ENCODE data around the gene NELL1.
"Not testable (repeated sequence)": the region's sequence is repeated elsewhere in the genome, so short reads cannot be mapped to it uniquely, and the experiment has no call there.

Gene NELL1

DNA sequence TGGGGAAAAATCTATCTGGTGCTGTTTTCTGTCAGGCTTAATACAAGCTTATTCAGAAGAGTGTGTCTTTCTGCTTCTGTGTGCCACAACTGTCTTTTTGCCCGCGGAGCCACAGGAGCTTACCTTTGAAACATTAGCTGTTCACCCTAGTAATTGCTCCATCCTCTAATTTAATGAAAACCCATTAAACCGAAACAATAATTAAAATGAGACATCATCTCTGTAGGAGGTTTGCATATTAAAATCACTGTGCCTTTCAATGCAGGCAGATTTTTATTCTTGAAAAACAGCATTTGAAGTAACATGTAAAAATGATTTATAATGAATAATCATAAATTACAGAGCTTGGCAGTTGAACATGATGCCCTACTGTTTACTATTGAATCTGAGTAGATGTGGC, 102.3 kb downstream of the NELL1 start:
- DNase-seq, result no peak

DNA sequence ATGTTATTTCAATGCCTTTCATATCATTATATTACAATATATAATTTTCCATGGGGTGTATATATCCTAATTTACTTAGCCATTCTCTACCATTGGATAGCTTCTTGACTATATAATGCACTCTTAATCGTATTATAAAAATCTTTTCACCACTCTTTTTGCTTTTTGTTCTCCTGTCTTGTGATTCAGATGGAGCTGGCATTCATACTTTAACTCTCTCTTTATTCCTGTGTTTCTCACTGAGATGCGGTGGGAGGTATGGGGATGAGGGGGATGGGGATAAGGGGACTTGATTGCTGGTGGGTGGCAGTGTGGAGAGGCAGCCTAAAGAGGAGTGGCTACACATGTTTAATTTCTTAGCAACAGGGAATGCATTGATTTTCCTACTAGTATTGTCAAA, 105.9 kb downstream of the NELL1 start:
- DNase-seq, result no peak

DNA sequence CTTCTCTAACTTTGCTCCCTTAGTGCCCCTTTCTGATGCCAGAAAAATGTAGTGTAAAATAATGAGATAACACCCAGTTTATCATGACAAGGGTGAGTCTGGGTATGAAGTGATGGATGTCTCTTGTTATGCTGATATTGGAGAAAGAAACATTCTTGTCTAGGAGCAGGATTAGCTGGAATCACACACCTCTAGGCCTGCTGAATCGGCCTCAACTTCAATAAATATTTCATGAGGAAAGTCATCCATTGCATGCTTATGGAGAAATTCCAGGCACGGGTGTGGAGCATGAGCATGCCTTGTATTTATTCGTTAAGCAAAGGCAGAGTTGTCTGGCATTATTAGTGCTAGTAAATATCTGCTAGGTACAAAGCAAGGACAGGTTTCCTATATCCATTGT, 113.4 kb downstream of the NELL1 start:
- DNase-seq, result no peak

DNA sequence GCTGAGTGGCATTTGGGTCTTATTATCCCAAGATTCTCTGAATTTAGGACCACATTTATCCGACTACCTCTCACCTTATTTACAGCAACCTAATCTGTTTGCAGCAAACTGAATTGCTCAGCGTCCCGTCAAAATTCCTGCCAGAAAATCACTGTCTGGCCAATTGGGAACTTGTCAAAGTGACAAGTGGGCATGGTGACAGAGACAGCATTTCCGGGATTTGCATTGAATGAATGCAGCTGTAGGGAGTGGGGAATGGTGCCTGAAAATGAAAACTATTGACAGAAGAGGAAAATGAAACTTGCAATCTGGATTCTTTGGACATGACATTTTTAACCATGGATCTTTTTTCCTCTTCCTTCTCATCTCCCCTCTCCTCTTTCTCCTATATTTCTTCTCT, 113.8 kb downstream of the NELL1 start:
- DNase-seq, result no peak

DNA sequence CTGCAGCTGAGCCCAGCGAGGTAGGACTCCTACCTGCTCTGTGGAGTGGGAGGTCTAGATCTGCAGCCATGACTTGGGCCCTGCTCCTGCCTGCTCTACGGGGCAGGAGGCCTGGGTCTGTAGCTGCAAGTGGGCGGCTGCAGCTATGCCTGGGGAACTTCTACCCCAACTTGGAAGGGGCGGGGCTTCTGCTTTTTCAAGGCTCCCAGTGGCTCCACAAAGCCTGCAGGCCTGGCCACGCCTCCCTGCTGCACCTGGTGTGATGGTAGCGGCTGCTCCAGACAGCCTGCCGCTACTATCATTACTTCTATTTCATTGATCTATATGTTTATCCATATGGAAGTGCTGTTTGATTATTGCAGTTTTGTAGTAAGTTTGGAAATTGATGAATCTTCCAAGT, 121.2 kb downstream of the NELL1 start:
- no peak for DNase-seq

DNA sequence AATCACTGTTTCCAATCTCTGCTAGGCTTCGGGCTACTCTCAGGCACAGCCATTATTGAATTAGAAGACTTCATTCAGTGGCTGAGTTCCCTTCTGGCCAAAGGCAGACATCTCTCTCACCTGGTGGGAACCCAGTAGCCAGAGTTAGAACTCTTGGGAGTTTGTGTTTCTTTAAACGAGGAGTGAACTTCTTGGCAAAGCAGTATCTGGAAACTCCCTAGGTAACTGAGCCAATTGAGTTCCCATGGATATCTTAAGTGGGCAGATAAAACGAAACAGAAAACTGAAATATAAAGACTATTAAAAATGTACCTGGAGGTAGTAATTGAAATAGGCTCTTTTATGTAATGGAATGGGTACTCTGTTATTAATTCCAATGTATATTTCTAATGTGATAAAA, 125.6 kb downstream of the NELL1 start:
- no peak for DNase-seq

DNA sequence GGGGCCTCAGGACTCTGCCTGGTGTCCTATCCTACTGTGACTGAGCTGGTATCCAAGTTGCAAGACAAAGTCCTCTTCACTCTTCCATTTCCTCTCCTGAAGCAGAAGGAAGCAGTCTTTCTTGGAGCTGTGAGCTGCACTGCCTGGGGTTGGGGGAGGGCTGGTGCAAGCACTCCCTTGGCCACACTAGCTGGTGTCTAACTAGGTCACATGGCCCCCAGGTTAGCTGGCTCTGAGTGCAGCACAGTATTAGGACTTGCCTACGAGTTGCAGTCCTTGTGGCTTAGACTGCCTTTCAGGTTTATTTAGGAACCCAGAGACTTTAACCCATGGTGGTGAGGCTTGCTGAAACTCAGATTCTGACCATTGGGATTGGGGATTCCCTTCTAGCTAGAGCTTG, 138.9 kb downstream of the NELL1 start:
- no peak for DNase-seq

DNA sequence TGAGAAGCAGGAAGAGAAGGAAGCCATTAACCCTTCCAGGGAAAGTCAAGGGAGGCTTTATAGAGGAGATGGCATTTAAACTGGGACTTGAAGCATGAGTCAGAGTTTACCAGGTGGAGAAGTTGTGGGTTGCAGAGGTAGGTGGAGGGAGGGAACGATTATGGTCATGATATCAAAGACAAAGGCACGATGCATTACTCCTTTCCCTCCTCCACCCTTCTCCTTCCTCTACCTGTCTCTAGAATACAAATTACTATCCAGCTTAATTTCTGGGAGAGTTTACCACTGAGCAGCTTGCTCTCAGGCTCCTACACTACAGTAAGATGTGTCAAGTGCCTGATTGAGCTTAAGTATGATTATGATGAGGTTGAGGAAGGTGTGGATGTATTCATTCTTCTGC, 151.7 kb downstream of the NELL1 start:
- no peak for DNase-seq

DNA sequence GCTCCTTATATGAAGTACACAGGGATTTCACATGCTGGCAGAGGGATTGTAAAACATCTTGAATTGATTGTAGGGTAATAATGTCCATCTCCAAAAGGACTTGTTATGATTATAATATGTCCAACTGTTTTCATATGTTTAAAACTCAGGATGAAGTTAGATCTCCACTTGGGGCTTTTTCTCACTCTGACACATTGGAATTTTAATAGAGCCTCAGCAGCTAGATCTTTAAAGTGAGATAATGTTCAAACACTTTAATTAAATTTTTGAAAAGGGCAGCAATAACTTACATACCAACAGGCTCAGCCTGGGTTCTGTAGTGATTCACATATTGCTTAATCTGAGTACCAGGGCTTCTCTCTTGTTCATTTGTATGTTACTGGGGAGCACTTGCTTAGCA, 152.1 kb downstream of the NELL1 start:
- no peak for DNase-seq

DNA sequence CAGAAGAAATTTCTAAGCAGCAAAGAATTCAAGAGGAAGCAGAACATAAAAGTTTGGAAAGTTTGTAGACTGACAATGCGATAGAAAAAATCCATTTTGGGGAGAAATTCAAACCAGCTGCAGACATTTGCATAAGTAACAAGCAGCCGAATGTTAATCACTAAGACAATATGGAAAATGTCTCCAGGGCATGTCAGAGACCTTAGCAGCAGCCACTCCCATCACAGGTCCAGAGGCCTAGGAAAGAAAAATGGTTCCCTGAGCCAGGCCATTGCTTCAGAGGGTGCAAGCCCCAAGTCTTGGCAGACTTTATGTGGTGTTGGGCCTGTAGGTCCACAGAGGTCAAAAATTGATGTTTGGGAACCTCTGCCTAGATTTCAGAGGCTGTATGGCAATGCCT, 155.4 kb downstream of the NELL1 start:
- no peak for DNase-seq

DNA sequence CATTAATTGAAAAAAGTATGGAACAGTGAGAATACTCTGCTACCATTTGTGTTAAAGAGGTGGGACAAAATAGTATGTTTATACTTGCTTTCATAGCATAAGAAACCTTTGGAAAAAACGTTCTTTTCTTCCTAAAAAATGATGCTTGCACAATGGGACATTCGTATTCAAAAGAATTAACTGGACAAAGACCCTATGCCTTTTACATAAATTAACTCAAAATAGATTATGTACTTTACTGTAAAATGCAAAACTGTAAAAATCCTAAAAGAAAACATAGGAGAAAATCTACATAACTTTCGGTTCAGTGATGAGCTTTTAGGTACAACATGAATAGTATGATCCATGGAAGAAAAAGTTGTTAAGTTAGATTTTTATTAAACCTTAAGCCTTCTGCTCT, 166.2 kb downstream of the NELL1 start:
- no peak for DNase-seq

DNA sequence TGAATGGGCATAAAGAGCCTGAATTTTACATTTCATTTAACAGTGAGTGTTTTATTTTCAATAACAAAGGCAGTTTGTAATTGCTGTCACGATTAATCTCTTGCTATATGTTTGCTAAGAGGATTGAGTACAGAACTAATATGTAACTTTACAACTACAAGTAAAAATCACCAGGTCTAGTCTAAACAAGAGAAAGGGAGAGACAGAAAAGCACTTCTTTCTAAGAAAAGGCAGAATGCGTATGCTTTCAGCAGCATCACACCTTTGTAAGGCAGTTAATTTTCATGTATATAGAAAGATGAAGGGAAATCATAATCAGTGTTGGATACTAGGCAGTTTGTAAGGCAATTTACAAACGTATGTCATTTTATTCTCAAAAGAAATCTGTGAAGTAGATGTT, 169.8 kb downstream of the NELL1 start:
- DNase-seq, result no peak

DNA sequence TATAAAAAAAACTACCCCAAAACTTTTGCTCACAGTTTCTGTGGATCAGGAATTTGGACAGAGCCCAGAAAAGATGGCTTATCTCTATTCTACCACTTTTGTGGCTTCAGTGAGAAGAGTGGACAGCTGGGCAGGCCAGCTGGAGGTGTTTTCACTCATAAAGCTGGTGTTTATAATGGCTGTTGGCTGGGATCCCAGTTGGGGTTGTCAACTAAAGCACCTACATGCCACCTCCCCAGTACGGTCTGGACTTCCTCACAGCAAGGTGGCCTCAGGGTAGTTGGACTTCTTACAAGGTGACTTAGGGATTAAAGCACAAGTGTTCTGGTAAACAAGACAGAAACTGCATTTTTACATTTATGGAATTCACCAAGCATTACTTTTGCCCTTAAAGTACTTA, 171.0 kb downstream of the NELL1 start:
- DNase-seq, result no peak

DNA sequence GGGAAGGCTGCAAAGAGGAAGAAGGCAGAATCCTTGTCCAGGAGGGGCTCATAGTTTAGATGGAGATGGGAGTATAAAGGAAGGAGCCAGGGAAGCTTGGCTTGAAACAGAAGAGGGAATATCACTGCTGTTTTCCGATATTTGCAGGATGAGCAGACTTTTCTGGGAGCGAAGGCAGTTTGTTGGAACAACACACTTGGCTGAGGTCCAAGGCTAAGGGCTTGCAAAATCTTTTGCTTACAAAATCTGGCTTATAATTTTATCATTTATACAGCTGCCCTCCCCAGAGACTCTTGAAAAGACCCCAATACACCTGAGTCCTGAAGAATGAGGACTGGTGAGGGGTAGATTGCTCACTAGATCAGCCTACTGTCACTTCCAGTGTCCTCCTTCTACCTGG, 174.8 kb downstream of the NELL1 start:
- DNase-seq, result no peak

DNA sequence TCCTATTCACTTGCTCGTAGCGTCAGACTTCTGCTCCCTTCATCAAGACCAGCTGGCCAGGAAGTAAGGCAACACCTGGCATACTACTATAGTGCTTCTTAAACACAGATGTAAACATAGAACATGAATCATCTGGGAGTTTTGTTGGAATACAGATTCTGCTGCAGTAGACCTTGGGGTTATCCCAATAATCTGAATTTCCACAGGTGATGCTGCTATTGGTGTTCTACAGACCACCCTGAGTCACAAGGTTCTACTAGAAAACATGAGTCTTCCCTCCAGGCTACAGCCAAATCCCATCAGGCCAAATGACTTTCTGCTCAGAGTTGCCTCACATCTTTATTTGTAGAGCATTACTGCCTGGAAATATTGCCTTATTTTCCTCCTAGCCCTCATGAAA, 175.2 kb downstream of the NELL1 start:
- DNase-seq, result no peak

DNA sequence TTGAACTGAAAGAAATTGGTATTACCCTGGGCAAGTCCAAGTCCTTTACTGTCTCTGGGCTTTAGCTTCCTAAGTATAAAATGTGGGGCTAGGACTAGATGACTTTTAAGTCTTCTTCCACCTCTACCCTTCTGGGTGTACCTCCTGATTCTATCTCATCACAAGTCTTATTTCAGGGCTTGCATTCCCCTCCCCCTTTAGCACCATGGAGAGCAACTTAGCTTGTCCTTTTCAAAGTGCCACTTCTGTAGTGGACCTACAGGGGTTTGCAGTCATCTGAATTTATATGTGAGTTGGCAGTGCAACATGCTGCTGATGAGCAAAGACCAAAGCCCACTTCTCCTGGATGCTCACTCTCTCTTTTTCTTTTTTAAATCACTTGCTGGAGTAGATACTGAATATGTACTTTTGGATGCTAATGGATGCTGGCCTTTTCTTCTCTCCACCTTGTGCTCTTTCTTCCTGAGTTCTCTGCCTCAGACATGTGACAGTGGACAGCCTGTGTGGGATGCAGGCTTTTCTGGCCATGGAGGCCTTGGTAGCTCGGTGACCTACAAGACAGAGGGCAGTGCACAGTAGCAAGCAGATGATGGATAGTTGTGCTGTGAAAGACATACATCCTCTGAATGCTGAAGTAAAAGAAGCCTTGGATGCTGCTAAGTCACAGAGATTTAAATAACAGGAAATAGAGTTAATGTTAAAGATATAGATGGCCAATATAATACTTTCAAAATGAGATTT, 185.0 kb downstream of the NELL1 start:
- no peak for DNase-seq

DNA sequence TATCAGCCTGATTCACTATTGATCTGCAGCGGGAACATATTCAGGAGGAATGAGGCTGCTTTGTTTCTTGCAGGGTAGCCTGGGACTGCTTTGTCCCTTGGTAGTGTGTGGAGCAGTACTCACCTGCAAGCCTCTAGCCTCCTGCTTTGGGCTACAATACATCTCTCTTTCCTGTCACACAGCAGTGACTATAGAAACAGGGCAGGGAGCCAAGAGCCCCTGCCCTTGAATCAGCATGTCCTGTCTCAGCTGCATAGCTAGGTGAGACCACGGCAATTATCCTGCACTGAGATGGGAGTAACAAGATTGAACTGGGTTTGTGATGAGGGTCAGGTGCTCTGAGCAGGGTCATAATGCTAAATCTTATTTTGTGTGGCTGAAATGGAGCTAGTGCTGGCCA, 191.9 kb downstream of the NELL1 start:
- no peak for DNase-seq

DNA sequence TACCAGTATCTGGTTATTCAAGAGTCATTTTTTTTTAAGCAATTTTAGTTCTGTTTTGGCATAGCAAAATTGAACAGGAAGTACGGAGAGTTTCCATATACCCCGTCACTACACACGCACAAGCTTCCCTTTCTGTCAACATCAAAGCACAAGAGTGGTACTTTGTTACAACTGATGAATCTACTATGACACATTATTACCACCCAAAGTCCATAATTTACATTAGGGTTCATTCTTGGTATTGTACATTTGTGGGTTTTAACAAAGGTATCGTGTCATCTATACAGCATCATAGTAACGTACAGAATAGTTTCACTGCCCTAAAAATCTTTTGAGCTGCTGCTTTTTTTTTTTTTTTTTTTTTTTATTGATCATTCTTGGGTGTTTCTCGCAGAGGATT, 192.9 kb downstream of the NELL1 start:
- DNase-seq, result not testable (repeated sequence)

DNA sequence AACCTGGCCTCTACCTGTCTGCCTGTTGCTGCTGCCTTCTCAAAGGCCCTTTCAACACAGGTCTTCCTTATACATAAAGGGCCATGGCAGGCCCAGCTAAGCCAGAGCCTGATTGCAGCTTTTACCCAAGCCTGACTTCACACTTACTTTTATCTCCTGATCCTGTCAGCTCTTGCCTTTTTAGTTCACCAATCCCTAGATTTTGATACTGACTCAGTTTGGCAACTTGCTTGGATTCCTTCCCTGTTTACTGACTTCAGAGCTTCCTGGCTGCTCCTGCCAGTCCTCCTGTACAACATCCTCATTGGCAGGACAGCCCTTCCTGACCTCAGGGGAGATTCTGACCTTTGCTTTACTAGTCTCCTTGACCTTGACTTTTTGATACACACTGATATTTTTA, 195.2 kb downstream of the NELL1 start:
- DNase-seq, result no peak

DNA sequence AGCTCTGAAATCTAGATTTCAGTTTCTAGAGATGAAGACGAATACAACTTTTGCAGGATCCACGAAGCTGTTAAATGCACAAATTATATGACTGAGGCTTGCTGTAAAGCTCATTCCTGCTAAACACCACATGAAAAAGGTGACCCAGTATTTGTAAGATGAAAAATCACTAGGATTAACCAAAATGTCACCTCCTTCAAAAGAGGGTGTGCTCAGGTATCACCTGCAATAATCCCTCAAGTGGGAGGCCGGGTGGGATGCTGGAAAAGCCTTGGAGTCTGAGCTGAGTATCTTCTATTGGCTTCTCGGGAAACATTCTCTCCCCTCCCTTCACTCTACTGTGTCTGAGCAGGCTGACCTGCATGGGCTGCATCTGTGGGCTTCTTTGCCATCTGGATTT, 195.8 kb downstream of the NELL1 start:
- DNase-seq, result no peak

DNA sequence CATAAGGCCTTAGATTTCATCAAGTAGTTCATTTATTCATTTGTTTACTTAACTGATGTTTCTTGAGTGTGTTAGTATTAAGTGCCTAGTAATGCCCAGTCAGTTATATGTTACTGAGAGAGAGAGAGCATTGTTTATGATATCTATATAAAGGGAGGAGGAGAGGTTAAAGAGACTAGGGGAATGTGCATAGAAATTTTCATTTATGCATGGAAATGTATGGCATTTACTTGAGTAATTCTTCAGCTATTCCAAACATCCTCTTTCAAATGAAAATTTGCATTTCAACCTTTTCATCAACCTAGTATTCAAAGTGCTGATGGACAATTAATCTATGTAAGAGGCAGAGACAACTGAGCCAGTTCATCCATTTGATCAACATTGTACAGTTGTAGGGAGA, 199.7 kb downstream of the NELL1 start:
- no peak for DNase-seq

DNA sequence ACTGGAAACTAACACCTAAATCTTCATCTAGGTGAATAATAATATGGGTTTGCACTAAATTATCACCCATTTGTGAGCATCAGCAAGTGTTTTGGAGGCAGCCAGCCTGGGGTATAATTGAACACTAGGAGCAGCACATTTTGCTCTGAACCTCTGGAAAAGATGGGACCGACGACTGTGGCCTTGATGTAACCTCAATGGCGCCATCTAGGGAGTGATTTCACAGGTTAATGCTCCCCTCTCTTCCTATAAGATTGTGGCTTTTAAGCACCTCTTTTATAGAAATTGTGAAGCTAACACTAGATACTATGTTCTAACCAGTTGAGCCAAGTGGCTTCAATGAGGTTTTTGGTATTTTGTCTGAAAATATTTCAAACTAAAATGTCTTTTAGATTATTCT, 203.7 kb downstream of the NELL1 start:
- no peak for DNase-seq

DNA sequence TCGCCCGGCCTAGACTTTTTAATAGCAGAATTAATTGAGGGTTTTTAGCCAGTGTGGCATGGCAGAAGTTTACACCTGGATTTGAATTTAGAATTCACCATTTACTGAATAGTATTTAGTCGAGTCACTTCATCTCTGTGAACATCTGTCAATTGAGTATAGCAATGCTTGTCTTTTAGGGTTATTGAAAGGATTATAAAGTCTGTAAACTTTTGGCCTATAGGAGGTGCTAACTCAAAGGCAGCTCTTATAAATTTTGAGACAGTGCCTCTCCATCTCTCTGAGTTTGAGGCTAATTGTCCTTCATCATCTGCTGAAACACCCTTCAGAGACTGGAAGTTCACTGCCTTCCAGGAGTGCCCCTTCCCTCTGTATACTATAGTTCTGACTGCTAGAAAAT, 205.0 kb downstream of the NELL1 start:
- no peak for DNase-seq

DNA sequence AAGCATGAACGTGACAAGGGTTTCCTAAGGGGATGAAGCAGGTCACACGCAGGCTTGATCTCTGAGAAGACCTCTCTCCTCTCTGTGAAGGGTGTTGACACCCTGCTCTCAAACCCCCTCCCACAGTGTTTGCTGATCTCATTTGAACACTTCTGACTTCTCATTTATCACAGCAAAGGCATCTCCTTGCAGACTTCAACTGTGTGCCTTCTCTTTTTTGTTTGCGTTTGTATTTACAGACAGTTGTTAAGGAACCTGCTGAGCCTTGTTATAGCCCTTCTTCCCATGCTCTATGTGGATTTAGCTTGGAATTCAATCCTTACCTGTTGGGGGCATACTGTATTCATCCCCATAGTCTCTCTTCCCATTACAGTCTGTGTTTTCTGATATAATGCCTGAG, 206.5 kb downstream of the NELL1 start:
- DNase-seq, result no peak

DNA sequence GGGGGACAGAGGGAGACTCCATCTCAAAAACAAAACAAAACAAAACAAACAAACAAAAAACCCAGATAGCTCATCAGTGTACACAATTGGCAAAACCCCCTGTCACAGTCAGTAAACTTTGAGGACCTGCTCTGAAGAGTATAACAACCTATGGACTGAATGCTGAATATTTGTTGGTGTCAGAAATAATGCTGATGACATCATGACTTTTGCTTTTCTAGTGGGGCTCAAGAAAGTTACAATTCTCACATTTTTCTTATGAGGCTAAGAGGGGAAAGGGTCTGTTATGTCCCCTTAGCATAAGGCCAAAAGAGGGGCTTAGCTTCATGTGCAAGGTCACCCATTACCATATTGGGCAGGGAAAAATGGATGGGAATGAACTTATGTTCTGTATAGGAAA, 207.4 kb downstream of the NELL1 start:
- DNase-seq, result no peak

DNA sequence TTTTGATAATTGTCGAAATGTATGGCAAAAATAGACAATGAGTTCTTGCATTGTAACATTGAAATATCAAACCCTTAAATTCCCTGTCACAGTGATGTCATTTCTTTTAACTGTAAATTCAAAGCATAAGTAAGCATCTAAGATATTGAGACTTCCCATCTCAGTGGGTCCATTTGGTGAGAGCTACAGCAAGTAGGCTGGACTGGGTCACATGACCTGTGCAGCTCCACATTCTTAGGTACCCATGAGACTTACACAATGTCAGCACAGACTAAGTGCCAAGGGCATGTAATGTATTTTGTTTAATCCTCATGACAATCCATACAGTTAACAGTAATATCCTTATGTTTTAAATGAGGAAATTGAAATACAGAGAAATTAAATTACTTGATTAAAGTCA, 210.7 kb downstream of the NELL1 start:
- no peak for DNase-seq
